Measurements from ENCODE around the gene PPIF.

The PPIF gene

DNA sequence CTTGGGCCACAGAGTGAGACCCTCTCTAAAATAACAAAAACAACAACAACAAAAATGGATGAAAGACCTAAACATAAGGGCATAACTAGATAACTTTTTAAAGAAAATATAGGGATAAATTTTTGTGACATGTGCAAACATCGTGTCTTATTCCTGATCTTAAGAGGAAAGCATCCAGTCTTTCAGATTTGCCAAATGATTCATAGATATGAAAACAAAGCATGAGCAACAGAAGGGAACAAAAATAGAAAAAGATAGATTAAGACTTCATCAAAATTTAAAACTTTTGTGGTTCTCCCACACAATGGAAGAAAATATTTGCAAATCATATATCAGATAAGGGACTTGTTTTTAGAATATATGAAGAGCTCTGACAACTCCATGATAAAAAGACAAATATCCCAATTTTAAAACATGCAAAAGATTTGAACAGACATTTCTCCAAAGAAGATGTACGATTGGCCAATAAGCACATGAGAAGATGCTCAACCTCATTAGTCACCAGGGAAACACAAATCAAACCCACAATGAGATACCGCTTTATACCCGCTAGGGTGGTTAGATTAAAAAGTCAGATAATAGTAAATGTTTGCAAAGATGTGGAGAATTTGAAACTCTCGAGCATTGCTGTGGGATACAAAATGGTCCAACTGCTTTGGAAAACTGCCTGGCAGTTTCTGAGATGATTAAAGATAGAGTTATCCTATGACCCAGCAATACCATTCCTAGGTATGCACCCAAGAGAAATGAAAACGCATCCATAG lies 20.3 kb downstream of the PPIF start:
- no peak for TF ChIP-seq CTCF (IDR thresholded peaks at IDR 0.05; ENCODE audit: low read depth, low read length)
- DNase-seq (ENCODE audit: extremely low read depth, low read depth) = no peak

- DNase-seq (ENCODE audit: extremely low read depth, low read depth) = no peak
- no peak for TF ChIP-seq CTCF (IDR thresholded peaks at IDR 0.05; ENCODE audit: low read depth, low read length)
Observed at GRCh38 chr10:79372871-79373270, 25.6 kb downstream of the PPIF start.

DNA sequence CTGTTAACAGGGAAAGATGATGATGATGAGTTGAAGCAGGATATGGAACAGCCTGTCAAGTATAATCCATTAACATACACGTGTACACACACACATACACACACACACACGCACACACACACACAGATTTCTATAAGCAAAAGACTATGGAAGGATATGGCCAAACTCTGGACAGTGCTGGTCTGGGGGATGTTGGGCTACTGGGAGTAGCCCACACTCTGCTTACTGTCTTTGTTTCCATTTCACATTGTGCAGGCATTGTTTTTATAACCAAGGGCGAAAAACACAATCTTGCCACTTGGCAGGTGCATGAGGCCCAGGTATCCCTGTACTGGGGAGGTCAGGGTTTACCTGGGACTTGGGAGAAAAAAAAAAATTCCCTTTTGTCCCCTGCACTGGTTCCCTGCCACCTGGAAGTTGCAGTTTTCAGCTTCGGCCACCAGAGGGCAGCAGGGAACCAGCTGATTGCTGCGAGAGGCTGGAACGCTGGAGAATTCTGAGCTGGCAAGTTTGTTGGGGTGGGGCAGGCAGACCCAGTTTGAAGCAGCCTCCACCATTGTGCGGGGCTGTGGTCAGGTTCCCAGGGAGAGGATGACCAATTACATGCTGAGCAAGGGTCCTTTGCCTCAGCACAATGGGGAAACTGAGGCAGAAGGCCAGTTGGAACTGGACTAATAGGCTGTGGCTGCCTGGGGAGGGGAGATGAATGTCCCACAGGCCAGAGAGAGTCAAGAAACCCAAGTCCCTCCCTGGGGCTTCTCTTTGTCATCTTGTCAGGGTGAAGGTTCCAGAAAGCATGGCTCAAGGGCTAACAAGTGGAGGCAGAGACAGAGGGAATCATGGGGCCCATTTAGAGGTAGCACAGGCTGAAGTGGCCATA lies 27.3 kb downstream of the PPIF start:
- DNase-seq (ENCODE audit: extremely low read depth, low read depth) = peak; percentile 40
- TF ChIP-seq CTCF (IDR thresholded peaks at IDR 0.05; ENCODE audit: low read depth, low read length) = peak; percentile 95

- DNase-seq (ENCODE audit: extremely low read depth, low read depth) = no peak
- no peak for TF ChIP-seq CTCF (IDR thresholded peaks at IDR 0.05; ENCODE audit: low read depth, low read length)
Observed at GRCh38 chr10:79375321-79376077, 28.2 kb downstream of the PPIF start.

- DNase-seq (ENCODE audit: extremely low read depth, low read depth) = no peak
- TF ChIP-seq CTCF (IDR thresholded peaks at IDR 0.05; ENCODE audit: low read depth, low read length) = no peak
Observed at GRCh38 chr10:79376078-79376628, 28.9 kb downstream of the PPIF start.

DNA sequence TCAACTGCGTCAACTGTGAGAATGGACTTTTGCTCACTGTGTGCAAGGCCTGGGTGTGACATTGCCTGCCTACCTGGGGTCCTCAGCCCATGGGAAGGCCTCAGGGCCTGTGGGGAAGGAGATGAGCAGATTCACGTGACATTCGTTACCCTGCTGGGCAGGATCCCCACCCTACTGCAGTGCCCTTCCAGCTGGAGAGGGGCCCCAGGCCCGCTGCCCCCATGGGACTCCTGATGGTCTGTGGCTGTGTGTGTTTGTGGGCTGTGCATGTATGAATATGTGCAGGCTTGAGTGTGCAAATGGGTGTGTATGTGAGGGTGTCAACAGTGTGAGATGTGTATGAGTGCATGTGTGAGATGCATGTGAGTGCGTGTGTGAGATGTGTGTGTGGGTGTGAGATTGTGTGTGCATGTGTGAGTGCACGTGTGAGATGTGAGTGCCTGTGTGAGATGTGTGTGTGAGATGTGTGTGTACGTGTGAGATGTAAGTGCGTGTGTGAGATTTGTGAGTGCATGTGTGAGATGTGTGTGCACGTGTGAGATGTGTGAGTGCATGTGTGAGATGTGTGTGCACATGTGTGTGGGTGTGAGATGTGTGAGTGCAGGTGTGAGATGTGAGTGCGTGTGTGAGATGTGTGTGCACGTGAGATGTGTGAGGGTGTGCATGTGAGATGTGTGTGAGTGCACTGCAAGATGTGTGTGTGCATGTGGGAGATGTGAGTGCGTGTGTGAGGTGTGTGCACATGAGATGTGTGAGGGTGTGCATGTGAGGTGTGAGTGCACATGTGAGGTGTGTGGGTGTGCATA lies 29.7 kb downstream of the PPIF start:
- DNase-seq (ENCODE audit: extremely low read depth, low read depth) = no peak
- no peak for TF ChIP-seq CTCF (IDR thresholded peaks at IDR 0.05; ENCODE audit: low read depth, low read length)
